IMR-90 (cell line): ENCODE results near the gene GNAS-AS1. TPM values are rescaled to one million over a fixed set of nuclear protein-coding genes. Genes with fewer than 3 reads are reported as not detected.

Experiments
- ATAC-seq: fragments of 200-7000 bp; cut with Tn5 transposase; 2 replicates; pipeline ENCODE4 v1.9.1; 2020; ENCODE audit warnings: low read depth, mild to moderate bottlenecking, moderate library complexity
- BruUV-seq: library from RNA; stranded (reverse); fragments of 400-500 nt; replicated peaks from 2 replicates; lab custom pipeline; 2021; lab: Mats Ljungman, UMichigan
- CTCF ChIA-PET: fragments of 300-600 bp; formaldehyde crosslinking; extraction: SDS; loops from one replicate; lab custom pipeline; 2021; ENCODE audit warnings: antibody characterized with exemption; lab: Yijun Ruan, JAX
- POLR2A ChIA-PET: fragments of 300-600 bp; sonication (Branson Sonifier 250); formaldehyde crosslinking; loops from one replicate; lab custom pipeline; 2022; ENCODE audit warnings: antibody characterized with exemption; ENCODE audit not compliant: unreplicated experiment; lab: Charles Lee
- DNase-seq: peaks from one replicate; pipeline ENCODE4 v3.0.0; 2013
- H2AFZ ChIP-seq: replicated peaks from 2 replicates; pipeline ENCODE3; 2013; ENCODE audit warnings: low read length, mild to moderate bottlenecking; ENCODE audit not compliant: poor library complexity
- H2AK5ac ChIP-seq: 2 replicates; pipeline ENCODE4 v1.6.1; 2013; ENCODE audit warnings: low read depth, low read length, inconsistent platforms
- H2AK9ac ChIP-seq: replicated peaks from 2 replicates; pipeline ENCODE3; 2013; ENCODE audit warnings: mild to moderate bottlenecking, low read depth, low read length, moderate library complexity; ENCODE audit not compliant: poor library complexity
- H2BK120ac ChIP-seq: 2 replicates; pipeline ENCODE4 v1.6.1; 2013; ENCODE audit warnings: low read depth, low read length, inconsistent platforms
- H2BK15ac ChIP-seq: 3 replicates; pipeline ENCODE4 v1.6.1; 2013; ENCODE audit warnings: low read depth, low read length, inconsistent platforms
- H2BK20ac ChIP-seq: 2 replicates; pipeline ENCODE4 v1.6.1; 2013; ENCODE audit warnings: low read depth, mild to moderate bottlenecking, inconsistent platforms, low read length, moderate library complexity
- H2BK5ac ChIP-seq: 2 replicates; pipeline ENCODE4 v1.6.1; 2013; ENCODE audit warnings: mild to moderate bottlenecking, low read depth, low read length, inconsistent platforms; ENCODE audit not compliant: poor library complexity, severe bottlenecking
- H3K14ac ChIP-seq: replicated peaks from 2 replicates; pipeline ENCODE4 v1.6.1; 2013; ENCODE audit warnings: low read depth, low read length, inconsistent platforms
- H3K18ac ChIP-seq: 2 replicates; pipeline ENCODE4 v1.6.1; 2013; ENCODE audit warnings: low read depth, low read length, control low read depth
- H3K23ac ChIP-seq: 2 replicates; pipeline ENCODE4 v1.6.1; 2013; ENCODE audit warnings: low read depth, low read length, inconsistent platforms
- H3K27ac ChIP-seq: 2 replicates; pipeline ENCODE4 v1.5.1; 2013; ENCODE audit warnings: mild to moderate bottlenecking, control low read depth, low read length; ENCODE audit not compliant: insufficient read depth
- H3K27me3 ChIP-seq: 2 replicates; pipeline ENCODE4 v1.6.1; 2013; ENCODE audit warnings: low read length; ENCODE audit not compliant: control insufficient read depth, insufficient read depth
- H3K36me3 ChIP-seq: 2 replicates; pipeline ENCODE4 v1.6.1; 2013; ENCODE audit warnings: low read length, mixed read lengths; ENCODE audit not compliant: control insufficient read depth, insufficient read depth
- H3K4ac ChIP-seq: 2 replicates; pipeline ENCODE4 v1.6.1; 2013; ENCODE audit warnings: low read depth, low read length, inconsistent platforms
- H3K4me1 ChIP-seq: 2 replicates; pipeline ENCODE4 v1.6.1; 2013; ENCODE audit warnings: low read length, mixed read lengths; ENCODE audit not compliant: control insufficient read depth, insufficient read depth
- H3K4me2 ChIP-seq: 2 replicates; pipeline ENCODE4 v1.6.1; 2013; ENCODE audit warnings: low read depth, mild to moderate bottlenecking, control low read depth, low read length, moderate library complexity
- H3K4me3 ChIP-seq: 2 replicates; pipeline ENCODE4 v1.5.1; 2013; ENCODE audit warnings: low read depth, mild to moderate bottlenecking, control low read depth, low read length, moderate library complexity; ENCODE audit not compliant: insufficient read depth
- H3K56ac ChIP-seq: 2 replicates; pipeline ENCODE4 v1.6.1; 2013; ENCODE audit warnings: low read length, inconsistent platforms; ENCODE audit not compliant: insufficient read depth; ENCODE audit errors: extremely low read depth
- H3K79me1 ChIP-seq, 2 experiments: 2 replicates each; pipeline ENCODE4 v1.6.1; 2013; ENCODE audit warnings: low read length in 2 of 2, inconsistent platforms in 1 of 2, low read depth in 1 of 2
- H3K9ac ChIP-seq: 2 replicates; pipeline ENCODE4 v1.6.1; 2013; ENCODE audit warnings: low read depth, low read length, control low read depth
- H3K9me1 ChIP-seq: 2 replicates; pipeline ENCODE4 v1.6.1; 2013; ENCODE audit warnings: low read length, inconsistent platforms; ENCODE audit not compliant: insufficient read depth
- H3K9me3 ChIP-seq: 2 replicates; pipeline ENCODE4 v1.6.1; 2013; ENCODE audit warnings: low read length; ENCODE audit not compliant: control insufficient read depth, insufficient read depth
- H4K20me1 ChIP-seq: 2 replicates; pipeline ENCODE4 v1.6.1; 2013; ENCODE audit warnings: low read length, inconsistent platforms; ENCODE audit not compliant: insufficient read depth
- H4K5ac ChIP-seq: 2 replicates; pipeline ENCODE4 v1.6.1; 2013; ENCODE audit warnings: mild to moderate bottlenecking, low read depth, low read length, control low read depth
- H4K8ac ChIP-seq, 2 experiments: 2 replicates each; pipeline ENCODE4 v1.6.1; 2013; ENCODE audit warnings: low read depth in 2 of 2, low read length in 2 of 2, control low read depth in 1 of 2, inconsistent platforms in 1 of 2
- H4K91ac ChIP-seq: 2 replicates; pipeline ENCODE4 v1.6.1; 2013; ENCODE audit warnings: low read depth, low read length, inconsistent platforms; ENCODE audit not compliant: insufficient read depth
- BHLHE40 ChIP-seq: fragments of 150-350 bp; IDR thresholded peaks from 2 replicates; pipeline ENCODE4 v1.6.1; 2016; ENCODE audit warnings: mild to moderate bottlenecking, low read depth, low read length
- CEBPB ChIP-seq: IDR thresholded peaks from 2 replicates; pipeline ENCODE4 v1.6.1; 2012; ENCODE audit warnings: low read depth, low read length, improper control_type of control experiment
- CHD1 ChIP-seq: IDR thresholded peaks from 2 replicates; pipeline ENCODE4 v1.6.1; 2012; ENCODE audit warnings: low read depth, low read length, improper control_type of control experiment
- FOS ChIP-seq: fragments of 150-350 bp; IDR thresholded peaks from 2 replicates; pipeline ENCODE4 v1.6.1; 2016; ENCODE audit warnings: low read depth, low read length
- MAFK ChIP-seq: IDR thresholded peaks from 2 replicates; pipeline ENCODE4 v1.6.1; 2012; ENCODE audit warnings: low read depth, low read length, improper control_type of control experiment
- MAZ ChIP-seq: IDR thresholded peaks from 2 replicates; pipeline ENCODE4 v1.6.1; 2012; ENCODE audit warnings: low read depth, mild to moderate bottlenecking, low read length, improper control_type of control experiment, moderate library complexity, borderline replicate concordance
- NFE2L2 ChIP-seq: fragments of 150-350 bp; IDR thresholded peaks from 2 replicates; pipeline ENCODE4 v1.6.1; 2016; ENCODE audit warnings: low read depth, mild to moderate bottlenecking, low read length
- POLR2A ChIP-seq: IDR thresholded peaks from 2 replicates; pipeline ENCODE4 v1.6.1; 2012; ENCODE audit warnings: mild to moderate bottlenecking, low read depth, low read length
- RAD21 ChIP-seq: IDR thresholded peaks from 2 replicates; pipeline ENCODE4 v1.6.1; 2012; ENCODE audit warnings: low read length, improper control_type of control experiment
- RCOR1 ChIP-seq: IDR thresholded peaks from 2 replicates; pipeline ENCODE4 v1.6.1; 2012; ENCODE audit warnings: mild to moderate bottlenecking, low read length, improper control_type of control experiment; ENCODE audit not compliant: insufficient replicate concordance
- RFX5 ChIP-seq: IDR thresholded peaks from 2 replicates; pipeline ENCODE4 v1.8.0; 2012; ENCODE audit warnings: low read depth, mild to moderate bottlenecking, low read length, moderate library complexity
- SMC3 ChIP-seq: fragments of 150-350 bp; IDR thresholded peaks from 2 replicates; pipeline ENCODE4 v1.6.1; 2016; ENCODE audit warnings: low read depth, mild to moderate bottlenecking, antibody characterized with exemption, low read length, moderate library complexity
- WGBS, 2 experiments: methylation state at CpG; one replicate each; pipeline versions ENCODE4 v1.1.5 to v1.1.7; 2013; ENCODE audit warnings: missing lambda C conversion rate in 2 of 2; ENCODE audit not compliant: insufficient read length in 1 of 2; ENCODE audit errors: extremely low coverage in 2 of 2; 5-methylcytosine and 5-hydroxymethylcytosine counted together
- dilution Hi-C: fragments of 300-500 bp; cut with HindIII; formaldehyde crosslinking; loops from one replicate; pipeline ENCODE4 v1.14.3; 2018; ENCODE audit warnings: low sequenced_read_pairs; ENCODE audit not compliant: unreplicated experiment
- in situ Hi-C: fragments of 300-500 bp; cut with MboI; formaldehyde crosslinking; loops from 3 replicates; pipeline ENCODE4 v1.14.3; 2019; ENCODE audit warnings: low sequenced_read_pairs, inconsistent platforms, mixed read lengths
- intact Hi-C: fragments of 100-400 bp; cut with micrococcal nuclease; formaldehyde crosslinking; loops from 2 replicates; pipeline ENCODE4 v1.10.0; 2022
- polyA plus RNA-seq, 3 experiments: library from polyadenylated mRNA; depleted of rRNA; stranded (reverse); fragments of >200 nt; gene quantifications; 2 replicates each; pipeline ENCODE4 v1.2.3, GENCODE V29; 2012; ENCODE audit warnings: low replicate concordance in 1 of 3
- total RNA-seq: library from RNA; depleted of rRNA; stranded (reverse); fragments of >200 nt; gene quantifications from 2 replicates; pipeline ENCODE4 v1.2.3, GENCODE V29; 2012
- TF ChIP-seq, protein P1 (sequence below): conservative IDR thresholded peaks from 2 replicates; pipeline ENCODE4 v1.5.1; 2012; ENCODE audit warnings: mild to moderate bottlenecking, low read depth, low read length, improper control_type of control experiment
- TF ChIP-seq, protein P2 (sequence below): fragments of 150-350 bp; IDR thresholded peaks from 2 replicates; pipeline ENCODE4 v1.6.1; 2016; ENCODE audit warnings: low read depth, mild to moderate bottlenecking, low read length, moderate library complexity, borderline replicate concordance
- TF ChIP-seq, protein P3 (sequence below): fragments of 150-350 bp; IDR thresholded peaks from 2 replicates; pipeline ENCODE4 v1.6.1; 2017; ENCODE audit warnings: mild to moderate bottlenecking, antibody characterized with exemption, low read length, low read depth

The GNAS-AS1 gene
- total and polyA plus RNA-seq, 2 of the 4 experiments (the other 2 are of a cell fraction): 0.54 to 0.60 TPM

DNA sequence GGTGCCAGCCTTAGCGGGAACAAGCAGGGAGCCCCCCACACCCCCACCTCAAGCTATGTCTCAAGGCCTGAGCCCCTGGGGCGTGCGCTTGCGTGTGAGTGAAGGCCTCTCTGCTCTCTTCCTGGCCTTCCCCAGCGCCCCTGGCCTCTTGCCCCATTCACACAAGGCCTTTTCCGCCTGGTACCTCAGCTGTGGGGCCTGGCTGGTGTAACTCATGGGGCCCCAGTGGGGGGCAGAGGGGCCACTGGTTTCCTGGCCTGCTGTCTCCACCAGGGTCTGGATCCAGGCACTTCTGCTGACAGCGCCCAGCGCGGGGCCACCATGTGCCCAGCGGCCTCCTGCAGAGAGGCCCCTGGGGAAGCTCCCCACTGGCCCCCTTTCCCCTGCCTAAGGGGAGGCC, 34.7 kb downstream of the GNAS-AS1 start:
- peaks cover 7% of the 10 kb centered on the region for H3K4me1 ChIP-seq
- no peak overlapping the region for H4K91ac ChIP-seq
- H3K27me3 ChIP-seq: peaks cover 9% of the 10 kb centered on the region
- H4K8ac ChIP-seq: no peak overlapping the region
- H3K4ac ChIP-seq: no peak overlapping the region
- H3K27ac ChIP-seq: no peak overlapping the region
- H3K18ac ChIP-seq: no peak overlapping the region
- no peak overlapping the region for H2BK5ac ChIP-seq
- no peaks in the 10 kb centered on the region for H3K9me3 ChIP-seq
- no CpG with 5 or more reads among the region's 10 CpGs for WGBS, 2 experiments
- H3K9me1 ChIP-seq: no peaks in the 10 kb centered on the region; the same call in 1 of the 2 replicates
- no TSS peak for BruUV-seq
- TF ChIP-seq SMC3: no peak
- TF ChIP-seq CEBPB: no peak
- TF ChIP-seq NFE2L2: no peak
- TF ChIP-seq, protein P1, sequence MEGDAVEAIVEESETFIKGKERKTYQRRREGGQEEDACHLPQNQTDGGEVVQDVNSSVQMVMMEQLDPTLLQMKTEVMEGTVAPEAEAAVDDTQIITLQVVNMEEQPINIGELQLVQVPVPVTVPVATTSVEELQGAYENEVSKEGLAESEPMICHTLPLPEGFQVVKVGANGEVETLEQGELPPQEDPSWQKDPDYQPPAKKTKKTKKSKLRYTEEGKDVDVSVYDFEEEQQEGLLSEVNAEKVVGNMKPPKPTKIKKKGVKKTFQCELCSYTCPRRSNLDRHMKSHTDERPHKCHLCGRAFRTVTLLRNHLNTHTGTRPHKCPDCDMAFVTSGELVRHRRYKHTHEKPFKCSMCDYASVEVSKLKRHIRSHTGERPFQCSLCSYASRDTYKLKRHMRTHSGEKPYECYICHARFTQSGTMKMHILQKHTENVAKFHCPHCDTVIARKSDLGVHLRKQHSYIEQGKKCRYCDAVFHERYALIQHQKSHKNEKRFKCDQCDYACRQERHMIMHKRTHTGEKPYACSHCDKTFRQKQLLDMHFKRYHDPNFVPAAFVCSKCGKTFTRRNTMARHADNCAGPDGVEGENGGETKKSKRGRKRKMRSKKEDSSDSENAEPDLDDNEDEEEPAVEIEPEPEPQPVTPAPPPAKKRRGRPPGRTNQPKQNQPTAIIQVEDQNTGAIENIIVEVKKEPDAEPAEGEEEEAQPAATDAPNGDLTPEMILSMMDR: no peak
- TF ChIP-seq RFX5: no peak
- TF ChIP-seq POLR2A: no peak
- TF ChIP-seq, protein P2, sequence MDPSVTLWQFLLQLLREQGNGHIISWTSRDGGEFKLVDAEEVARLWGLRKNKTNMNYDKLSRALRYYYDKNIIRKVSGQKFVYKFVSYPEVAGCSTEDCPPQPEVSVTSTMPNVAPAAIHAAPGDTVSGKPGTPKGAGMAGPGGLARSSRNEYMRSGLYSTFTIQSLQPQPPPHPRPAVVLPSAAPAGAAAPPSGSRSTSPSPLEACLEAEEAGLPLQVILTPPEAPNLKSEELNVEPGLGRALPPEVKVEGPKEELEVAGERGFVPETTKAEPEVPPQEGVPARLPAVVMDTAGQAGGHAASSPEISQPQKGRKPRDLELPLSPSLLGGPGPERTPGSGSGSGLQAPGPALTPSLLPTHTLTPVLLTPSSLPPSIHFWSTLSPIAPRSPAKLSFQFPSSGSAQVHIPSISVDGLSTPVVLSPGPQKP: no peak
- no peak for TF ChIP-seq CHD1
- TF ChIP-seq MAFK: no peak
- TF ChIP-seq MAZ: no peak
- no peak for TF ChIP-seq RAD21
- TF ChIP-seq BHLHE40: no peak
- no peak for TF ChIP-seq FOS
- TF ChIP-seq RCOR1: no peak
- TF ChIP-seq, protein P3, sequence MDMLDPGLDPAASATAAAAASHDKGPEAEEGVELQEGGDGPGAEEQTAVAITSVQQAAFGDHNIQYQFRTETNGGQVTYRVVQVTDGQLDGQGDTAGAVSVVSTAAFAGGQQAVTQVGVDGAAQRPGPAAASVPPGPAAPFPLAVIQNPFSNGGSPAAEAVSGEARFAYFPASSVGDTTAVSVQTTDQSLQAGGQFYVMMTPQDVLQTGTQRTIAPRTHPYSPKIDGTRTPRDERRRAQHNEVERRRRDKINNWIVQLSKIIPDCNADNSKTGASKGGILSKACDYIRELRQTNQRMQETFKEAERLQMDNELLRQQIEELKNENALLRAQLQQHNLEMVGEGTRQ: no peak
- H3K56ac ChIP-seq: no peak overlapping the region
- H2AK9ac ChIP-seq: no peak overlapping the region
- POLR2A ChIA-PET: no interaction called here
- H2BK15ac ChIP-seq: no peak overlapping the region
- no peaks in the 10 kb centered on the region for H3K79me1 ChIP-seq
- H4K5ac ChIP-seq: no peak overlapping the region
- no peaks in the 10 kb centered on the region for H4K20me1 ChIP-seq
- no peak overlapping the region for H3K9ac ChIP-seq
- no peak overlapping the region for H2AK5ac ChIP-seq
- in situ Hi-C loops (no loop called here), intact Hi-C loops (no loop called here), dilution Hi-C loops (no loop called here)
- no peak overlapping the region for H2BK20ac ChIP-seq
- no peak overlapping the region for H2AFZ ChIP-seq
- H3K36me3 ChIP-seq: no peaks in the 10 kb centered on the region
- CTCF ChIA-PET: no interaction called here
- no peak overlapping the region for H3K4me2 ChIP-seq
- no peak for DNase-seq
- H2BK120ac ChIP-seq: no peak overlapping the region
- H3K4me3 ChIP-seq: no peak overlapping the region
- H3K14ac ChIP-seq: no peak overlapping the region
- no peak for ATAC-seq
- H3K23ac ChIP-seq: no peak overlapping the region
